ENCODE measurements around the gene IL17C.

- TF ChIP-seq, protein P1, sequence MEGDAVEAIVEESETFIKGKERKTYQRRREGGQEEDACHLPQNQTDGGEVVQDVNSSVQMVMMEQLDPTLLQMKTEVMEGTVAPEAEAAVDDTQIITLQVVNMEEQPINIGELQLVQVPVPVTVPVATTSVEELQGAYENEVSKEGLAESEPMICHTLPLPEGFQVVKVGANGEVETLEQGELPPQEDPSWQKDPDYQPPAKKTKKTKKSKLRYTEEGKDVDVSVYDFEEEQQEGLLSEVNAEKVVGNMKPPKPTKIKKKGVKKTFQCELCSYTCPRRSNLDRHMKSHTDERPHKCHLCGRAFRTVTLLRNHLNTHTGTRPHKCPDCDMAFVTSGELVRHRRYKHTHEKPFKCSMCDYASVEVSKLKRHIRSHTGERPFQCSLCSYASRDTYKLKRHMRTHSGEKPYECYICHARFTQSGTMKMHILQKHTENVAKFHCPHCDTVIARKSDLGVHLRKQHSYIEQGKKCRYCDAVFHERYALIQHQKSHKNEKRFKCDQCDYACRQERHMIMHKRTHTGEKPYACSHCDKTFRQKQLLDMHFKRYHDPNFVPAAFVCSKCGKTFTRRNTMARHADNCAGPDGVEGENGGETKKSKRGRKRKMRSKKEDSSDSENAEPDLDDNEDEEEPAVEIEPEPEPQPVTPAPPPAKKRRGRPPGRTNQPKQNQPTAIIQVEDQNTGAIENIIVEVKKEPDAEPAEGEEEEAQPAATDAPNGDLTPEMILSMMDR (IDR thresholded peaks at IDR 0.05) = no peak
- TF ChIP-seq EZH2 (IDR thresholded peaks at IDR 0.05; ENCODE audit: borderline replicate concordance, insufficient read depth, low read depth, low read length, poor library complexity, severe bottlenecking) = no peak
These were observed 14.7 kb downstream of the IL17C start for GRCh38 chr16:88653101-88653500.

Data from B cell (primary cell).